ENCODE data around the gene CERS6.

DNA sequence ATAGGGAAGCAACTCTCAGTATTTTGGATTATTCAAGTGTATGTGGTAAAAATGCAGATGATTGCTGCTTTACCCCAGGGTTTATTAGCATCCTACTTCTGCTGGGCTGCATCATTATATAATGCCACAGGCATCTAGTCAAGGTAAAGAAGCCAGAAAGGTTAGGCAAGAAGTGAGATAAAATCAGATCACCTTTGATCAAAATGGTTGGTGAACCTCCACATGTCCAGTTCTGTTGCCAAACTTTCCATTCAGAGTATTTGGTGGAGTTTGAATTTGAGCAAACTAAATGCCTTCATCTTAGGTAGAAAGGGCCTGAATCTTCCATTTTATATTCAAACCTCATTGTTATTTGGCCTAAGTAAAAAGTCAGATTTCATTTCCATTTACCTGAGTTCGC is 316.6 kb downstream of the CERS6 start:
- TF ChIP-seq POLR2A (IDR thresholded peaks at IDR 0.05) (no peak), CTCF (IDR thresholded peaks at IDR 0.05) (no peak), POLR2AphosphoS5 (IDR thresholded peaks at IDR 0.05) (no peak)
